Measurements from ENCODE around the gene DIAPH3. TPM values are rescaled to one million over a fixed set of nuclear protein-coding genes. Genes with fewer than 3 reads are reported as not detected.

The DIAPH3 gene
- total RNA-seq, 1 donor from 2014 or later: 0.32 TPM

DNA sequence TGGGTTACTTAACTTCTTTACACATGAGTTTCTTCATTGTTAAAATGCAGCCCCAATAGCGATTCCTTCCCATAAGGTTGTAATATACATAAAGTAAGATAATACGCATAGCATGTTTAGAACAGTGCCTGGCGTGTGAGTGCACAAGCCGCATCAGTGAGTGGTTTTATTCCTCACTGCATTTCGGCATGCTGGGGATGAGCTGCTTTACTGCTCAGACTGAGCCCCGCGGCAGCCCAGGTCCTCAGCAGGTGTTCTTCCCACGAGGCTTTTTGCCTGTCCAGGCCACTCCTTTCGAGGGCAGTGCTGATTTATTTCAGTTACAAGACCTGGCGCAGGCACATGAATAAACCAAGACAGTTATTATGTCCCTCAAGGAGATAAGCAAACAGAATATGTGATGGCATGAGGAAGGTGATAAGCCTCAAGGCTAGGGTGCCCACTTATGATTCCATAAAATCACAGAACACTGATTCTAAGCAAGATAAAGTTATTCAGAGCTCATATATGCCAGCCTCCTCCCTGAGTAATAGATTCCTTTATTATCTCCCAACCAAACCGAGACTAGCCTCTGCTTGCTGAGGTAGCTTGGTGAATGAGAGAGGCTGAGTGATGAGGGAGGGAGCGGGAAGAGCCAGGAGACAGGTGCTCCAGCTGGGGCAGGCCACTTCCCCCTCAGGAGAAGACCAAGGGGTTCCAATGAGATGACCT lies 505.5 kb downstream of the DIAPH3 start:
- intact Hi-C loops (cut with DNase I): no loop called here
- H3K9me3 ChIP-seq: no peaks in the 10 kb centered on the region
- DNase-seq (ENCODE audit: low spot score in 2 of 2): no peak
- H3K27ac ChIP-seq: no peak overlapping the region
- no peak for TF ChIP-seq CTCF (IDR thresholded peaks at IDR 0.05)
- H3K36me3 ChIP-seq: no peaks in the 10 kb centered on the region
- H3K4me3 ChIP-seq: no peak overlapping the region
- no peaks in the 10 kb centered on the region for H3K4me1 ChIP-seq
- no peaks in the 10 kb centered on the region for H3K27me3 ChIP-seq

GRCh38 chr13:59653916-59654315 lies 509.8 kb downstream of the DIAPH3 start:
- no peak for TF ChIP-seq CTCF (IDR thresholded peaks at IDR 0.05)
- intact Hi-C loops (cut with DNase I): no loop called here
- Histone ChIP-seq H3K4me1 (no peaks in the 10 kb centered on the region), H3K27me3 (no peaks in the 10 kb centered on the region), H3K4me3 (no peak overlapping the region), H3K36me3 (no peaks in the 10 kb centered on the region), H3K27ac (no peak overlapping the region), H3K9me3 (no peaks in the 10 kb centered on the region)
- no peak for DNase-seq (ENCODE audit: low spot score in 2 of 2)

DNA sequence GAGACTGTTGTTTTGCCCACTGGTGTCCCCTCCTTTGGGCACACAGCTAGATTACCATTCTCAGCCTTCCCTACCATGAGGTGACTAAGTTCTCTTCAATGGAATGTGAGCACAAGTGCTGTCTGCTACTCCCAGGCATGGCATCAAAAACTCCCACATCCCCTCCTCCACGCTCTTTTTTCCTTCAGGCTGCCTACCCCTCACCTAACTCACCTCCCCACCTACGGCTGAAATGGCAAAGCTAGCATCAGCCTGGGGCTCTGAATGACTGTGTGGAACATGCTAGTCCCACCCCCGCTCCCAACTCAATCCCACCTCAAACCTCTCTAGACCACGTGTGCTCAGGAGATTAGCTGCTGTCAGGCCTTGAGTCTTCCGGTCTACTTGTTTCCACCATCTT lies 512.2 kb downstream of the DIAPH3 start:
- Histone ChIP-seq H3K4me1 (no peaks in the 10 kb centered on the region), H3K36me3 (no peaks in the 10 kb centered on the region), H3K27me3 (no peaks in the 10 kb centered on the region), H3K4me3 (no peak overlapping the region), H3K9me3 (no peaks in the 10 kb centered on the region), H3K27ac (no peak overlapping the region)
- no peak for TF ChIP-seq CTCF (IDR thresholded peaks at IDR 0.05)
- DNase-seq (ENCODE audit: low spot score in 2 of 2): no peak
- intact Hi-C loops (cut with DNase I): no loop called here

GRCh38 chr13:59643906-59644626 lies 519.7 kb downstream of the DIAPH3 start:
- intact Hi-C loops (cut with DNase I): no loop called here
- H3K27ac ChIP-seq: no peak overlapping the region
- no peaks in the 10 kb centered on the region for H3K4me1 ChIP-seq
- no peaks in the 10 kb centered on the region for H3K27me3 ChIP-seq
- no peak for TF ChIP-seq CTCF (IDR thresholded peaks at IDR 0.05)
- H3K4me3 ChIP-seq: no peak overlapping the region
- no peak for DNase-seq (ENCODE audit: low spot score in 2 of 2)
- no peaks in the 10 kb centered on the region for H3K9me3 ChIP-seq
- no peaks in the 10 kb centered on the region for H3K36me3 ChIP-seq

DNA sequence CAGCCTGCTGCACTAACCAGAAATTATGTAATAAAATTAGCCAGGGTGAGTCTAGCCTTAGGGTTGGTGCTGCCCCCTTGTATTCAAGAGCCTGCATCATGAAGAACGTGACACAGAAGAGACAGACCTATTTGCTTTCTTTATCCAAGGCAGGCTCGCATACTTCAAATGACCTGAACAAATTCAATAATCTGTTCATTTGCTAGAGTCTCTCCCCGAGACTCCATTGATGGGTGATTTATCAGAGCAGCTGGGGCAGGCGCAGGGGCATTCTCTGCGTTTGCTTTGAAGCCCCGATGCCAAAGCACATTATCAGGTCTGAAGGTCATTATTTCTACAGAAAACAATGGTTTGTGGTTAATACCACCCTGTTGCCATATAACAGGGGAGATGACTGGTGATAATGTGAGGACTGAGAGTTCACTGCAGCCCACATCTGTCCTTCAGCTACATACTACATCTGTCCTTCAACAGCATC lies 520.3 kb downstream of the DIAPH3 start:
- no peak for DNase-seq (ENCODE audit: low spot score in 2 of 2)
- H3K27ac ChIP-seq: no peak overlapping the region
- no peaks in the 10 kb centered on the region for H3K27me3 ChIP-seq
- H3K9me3 ChIP-seq: no peaks in the 10 kb centered on the region
- intact Hi-C loops (cut with DNase I): no loop called here
- H3K4me1 ChIP-seq: no peaks in the 10 kb centered on the region
- no peak overlapping the region for H3K4me3 ChIP-seq
- TF ChIP-seq CTCF (IDR thresholded peaks at IDR 0.05): no peak
- H3K36me3 ChIP-seq: no peaks in the 10 kb centered on the region
